Loucy (cell line): ENCODE measurements around the gene RAN.

ENCODE experiments used
- H2AFZ ChIP-seq: fragments of 200-600 bp; sonication (generic); 2 replicates; pipeline ENCODE4 v1.6.0; 2016; ENCODE audit warnings: antibody characterized with exemption, mild to moderate bottlenecking, low read length, moderate library complexity
- H3F3A ChIP-seq: fragments of 200-600 bp; 2 replicates; pipeline ENCODE4 v1.6.0; 2016; ENCODE audit warnings: antibody characterized with exemption, low read depth, mild to moderate bottlenecking
- H3K27me3 ChIP-seq: fragments of 200-600 bp; sonication (generic); 2 replicates; pipeline ENCODE4 v1.6.1; 2014; ENCODE audit warnings: low read length, mild to moderate bottlenecking; ENCODE audit not compliant: insufficient read depth, poor library complexity, severe bottlenecking
- H3K36me3 ChIP-seq: fragments of 200-600 bp; sonication (generic); 2 replicates; pipeline ENCODE4 v1.6.1; 2016; ENCODE audit warnings: low read length; ENCODE audit not compliant: insufficient read depth
- H3K4me1 ChIP-seq: fragments of 200-600 bp; sonication (generic); 2 replicates; pipeline ENCODE4 v1.5.1; 2014; ENCODE audit warnings: low read length, mild to moderate bottlenecking; ENCODE audit not compliant: insufficient read depth, poor library complexity, severe bottlenecking
- H3K4me2 ChIP-seq: fragments of 200-600 bp; sonication (generic); 2 replicates; pipeline ENCODE4 v1.6.0; 2014; ENCODE audit warnings: antibody characterized with exemption, low read length, low read depth, mild to moderate bottlenecking; ENCODE audit not compliant: poor library complexity, severe bottlenecking
- H3K4me3 ChIP-seq: fragments of 200-600 bp; sonication (generic); 2 replicates; pipeline ENCODE4 v1.5.1; 2014; ENCODE audit warnings: low read length, mild to moderate bottlenecking, mixed read lengths; ENCODE audit not compliant: poor library complexity, severe bottlenecking
- H3K79me2 ChIP-seq: fragments of 200-600 bp; sonication (generic); 2 replicates; pipeline ENCODE4 v1.6.1; 2014; ENCODE audit warnings: low read length; ENCODE audit not compliant: insufficient read depth
- H3K9ac ChIP-seq: fragments of 200-600 bp; sonication (generic); 2 replicates; pipeline ENCODE4 v1.6.0; 2014; ENCODE audit warnings: mild to moderate bottlenecking, low read depth, low read length, moderate library complexity; ENCODE audit not compliant: poor library complexity, severe bottlenecking
- H3K9me2 ChIP-seq: fragments of 200-600 bp; sonication (generic); replicated peaks from 2 replicates; pipeline ENCODE4 v1.6.1; 2016; ENCODE audit warnings: low read depth, low read length, mixed read lengths
- H3K9me3 ChIP-seq: fragments of 200-600 bp; sonication (generic); 2 replicates; pipeline ENCODE4 v1.6.1; 2014; ENCODE audit warnings: mild to moderate bottlenecking, antibody characterized with exemption, low read length, low read depth; ENCODE audit not compliant: insufficient read depth
- H4K20me1 ChIP-seq: fragments of 200-600 bp; sonication (generic); 2 replicates; pipeline ENCODE4 v1.6.0; 2014; ENCODE audit warnings: antibody characterized with exemption, low read length, mild to moderate bottlenecking; ENCODE audit not compliant: insufficient read depth, poor library complexity, severe bottlenecking
- EZH2phosphoT487 ChIP-seq: fragments of 200-600 bp; IDR thresholded peaks from 2 replicates; pipeline ENCODE4 v1.6.1; 2018; ENCODE audit warnings: antibody characterized with exemption, mild to moderate bottlenecking, moderate library complexity, borderline replicate concordance
- TF ChIP-seq, protein P1 (sequence below): fragments of 200-600 bp; sonication (generic); conservative IDR thresholded peaks from 2 replicates; pipeline ENCODE4 v1.5.1; 2014; ENCODE audit warnings: mild to moderate bottlenecking, antibody characterized with exemption, low read length

RAN gene

DNA sequence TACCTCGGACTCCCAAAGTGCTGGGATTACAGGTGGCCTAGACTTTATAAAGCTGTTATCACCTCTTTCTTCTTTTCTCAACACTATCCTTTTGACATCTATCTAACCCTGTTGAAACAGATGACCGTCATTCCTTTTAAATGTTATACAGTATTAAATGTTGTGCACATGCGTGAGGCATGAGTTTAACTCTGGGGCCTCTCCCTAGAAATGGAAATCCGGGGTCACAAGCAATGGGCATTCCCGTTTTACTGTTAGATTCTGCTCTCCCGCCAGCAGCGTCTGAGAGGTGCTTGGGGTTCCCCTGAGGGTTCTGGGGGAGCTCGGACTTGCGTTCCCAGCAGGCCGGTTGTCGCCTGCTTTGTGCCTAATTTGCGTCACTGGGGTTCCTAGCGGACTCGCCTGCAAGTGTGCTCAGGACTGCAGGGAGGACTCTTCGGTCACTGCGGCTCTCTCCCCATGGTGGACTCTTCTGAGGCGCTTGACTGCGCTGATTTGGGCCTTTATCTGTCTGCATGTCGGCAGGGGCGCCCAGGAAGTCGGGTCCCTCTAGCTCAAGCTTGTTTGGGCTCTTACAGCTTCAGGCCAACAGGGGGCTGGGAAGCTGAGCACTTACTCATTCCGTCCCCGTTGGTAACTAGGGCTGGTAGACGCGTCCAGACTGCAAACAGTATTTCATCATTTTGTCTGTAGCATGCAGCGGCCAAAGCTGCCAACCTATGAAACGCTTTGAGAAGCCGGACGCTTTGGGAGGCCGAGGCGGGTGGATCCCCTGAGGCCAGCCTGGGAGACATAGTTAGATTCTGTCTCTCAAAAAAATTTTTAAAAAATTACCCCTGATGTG is 1.2 kb upstream of the RAN start:
- H3K9ac ChIP-seq, result peak overlapping the region; percentile 93
- H3K4me2 ChIP-seq, result peak overlapping the region; percentile 95
- H3F3A ChIP-seq, result no peaks in the 10 kb centered on the region
- peaks cover 33% of the 10 kb centered on the region for H3K4me1 ChIP-seq
- H2AFZ ChIP-seq, result peak overlapping the region; percentile 87
- peak overlapping the region; percentile 80 for H3K4me3 ChIP-seq
- H3K9me2 ChIP-seq, result no peaks in the 10 kb centered on the region
- TF ChIP-seq EZH2phosphoT487, result no peak
- TF ChIP-seq, protein P1, sequence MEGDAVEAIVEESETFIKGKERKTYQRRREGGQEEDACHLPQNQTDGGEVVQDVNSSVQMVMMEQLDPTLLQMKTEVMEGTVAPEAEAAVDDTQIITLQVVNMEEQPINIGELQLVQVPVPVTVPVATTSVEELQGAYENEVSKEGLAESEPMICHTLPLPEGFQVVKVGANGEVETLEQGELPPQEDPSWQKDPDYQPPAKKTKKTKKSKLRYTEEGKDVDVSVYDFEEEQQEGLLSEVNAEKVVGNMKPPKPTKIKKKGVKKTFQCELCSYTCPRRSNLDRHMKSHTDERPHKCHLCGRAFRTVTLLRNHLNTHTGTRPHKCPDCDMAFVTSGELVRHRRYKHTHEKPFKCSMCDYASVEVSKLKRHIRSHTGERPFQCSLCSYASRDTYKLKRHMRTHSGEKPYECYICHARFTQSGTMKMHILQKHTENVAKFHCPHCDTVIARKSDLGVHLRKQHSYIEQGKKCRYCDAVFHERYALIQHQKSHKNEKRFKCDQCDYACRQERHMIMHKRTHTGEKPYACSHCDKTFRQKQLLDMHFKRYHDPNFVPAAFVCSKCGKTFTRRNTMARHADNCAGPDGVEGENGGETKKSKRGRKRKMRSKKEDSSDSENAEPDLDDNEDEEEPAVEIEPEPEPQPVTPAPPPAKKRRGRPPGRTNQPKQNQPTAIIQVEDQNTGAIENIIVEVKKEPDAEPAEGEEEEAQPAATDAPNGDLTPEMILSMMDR, result peak; percentile 63
- peaks cover 44% of the 10 kb centered on the region for H3K79me2 ChIP-seq
- peaks cover 9% of the 10 kb centered on the region for H3K27me3 ChIP-seq
- H3K36me3 ChIP-seq, result peaks cover 32% of the 10 kb centered on the region
- H4K20me1 ChIP-seq, result peaks cover 33% of the 10 kb centered on the region
- H3K9me3 ChIP-seq, result no peaks in the 10 kb centered on the region

DNA sequence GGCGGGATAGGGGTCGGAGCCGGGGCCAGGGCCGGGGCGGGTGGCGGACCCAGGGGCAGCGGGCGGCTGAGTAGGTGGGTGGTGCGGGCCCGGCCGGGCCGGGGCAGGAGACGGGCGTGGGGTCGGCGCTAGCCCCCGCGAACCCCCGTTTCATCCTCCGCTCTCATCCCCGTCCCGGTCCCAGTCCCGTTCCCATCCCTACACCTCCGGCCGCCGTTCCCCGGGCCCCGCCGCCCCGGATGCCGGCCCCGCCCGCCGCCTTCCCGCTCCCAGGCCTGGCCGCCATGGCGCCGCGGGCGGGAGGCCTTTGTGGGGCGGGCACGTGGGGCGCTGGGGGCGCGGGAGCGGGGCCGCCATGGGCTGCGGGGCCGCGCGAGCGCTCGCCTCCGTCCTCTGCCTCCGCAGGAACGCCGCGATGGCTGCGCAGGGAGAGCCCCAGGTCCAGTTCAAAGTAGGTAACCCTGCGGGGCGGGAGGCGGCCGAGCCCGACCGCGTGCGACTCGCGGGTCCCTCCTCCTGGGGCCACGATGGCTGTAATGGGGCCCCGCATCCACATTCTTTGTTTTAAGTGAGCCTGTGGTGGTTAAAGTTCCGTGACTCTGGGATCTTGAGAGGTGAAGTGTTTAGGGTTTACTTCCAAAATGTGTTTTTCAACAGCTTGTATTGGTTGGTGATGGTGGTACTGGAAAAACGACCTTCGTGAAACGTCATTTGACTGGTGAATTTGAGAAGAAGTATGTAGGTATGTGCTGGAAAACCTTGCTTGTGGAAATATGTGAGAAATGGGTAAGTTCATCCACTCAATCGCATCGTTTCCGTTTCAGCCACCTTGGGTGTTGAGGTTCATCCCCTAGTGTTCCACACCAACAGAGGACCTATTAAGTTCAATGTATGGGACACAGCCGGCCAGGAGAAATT is 572 bp downstream of the RAN start:
- peaks cover 50% of the 10 kb centered on the region for H3K36me3 ChIP-seq
- H3K9me3 ChIP-seq, result no peaks in the 10 kb centered on the region
- H2AFZ ChIP-seq, result no peak overlapping the region
- H3K9me2 ChIP-seq, result no peaks in the 10 kb centered on the region
- peaks cover 9% of the 10 kb centered on the region for H3K27me3 ChIP-seq
- no peak for TF ChIP-seq EZH2phosphoT487
- TF ChIP-seq, protein P1, result no peak
- H3K4me1 ChIP-seq, result peaks cover 33% of the 10 kb centered on the region
- H3K9ac ChIP-seq, result peak overlapping the region; percentile 97
- H3K4me3 ChIP-seq, result peak overlapping the region; percentile 99
- H4K20me1 ChIP-seq, result peaks cover 50% of the 10 kb centered on the region
- H3K79me2 ChIP-seq, result peaks cover 61% of the 10 kb centered on the region
- peaks cover 4% of the 10 kb centered on the region; the same call in 1 of the 2 replicates for H3F3A ChIP-seq
- peak overlapping the region; percentile 96 for H3K4me2 ChIP-seq

GRCh38 chr12:130873106-130873795 is 1.4 kb downstream of the RAN start:
- H3K36me3 ChIP-seq, result peaks cover 53% of the 10 kb centered on the region
- H3F3A ChIP-seq, result peaks cover 12% of the 10 kb centered on the region; the same call in 1 of the 2 replicates

More at GRCh38 chr12:130873106-130873795, 1.4 kb downstream of the RAN start:
- Histone ChIP-seq H3K27me3 (peaks cover 9% of the 10 kb centered on the region), H3K9ac (peak overlapping the region; percentile 97), H3K9me3 (no peaks in the 10 kb centered on the region), H3K9me2 (no peaks in the 10 kb centered on the region), H3K4me1 (peaks cover 33% of the 10 kb centered on the region), H3K4me3 (peak overlapping the region; percentile 99), H4K20me1 (peaks cover 58% of the 10 kb centered on the region), H2AFZ (no peak overlapping the region), H3K4me2 (peak overlapping the region; percentile 96), H3K79me2 (peaks cover 63% of the 10 kb centered on the region)
- TF ChIP-seq, protein P1, result no peak
- TF ChIP-seq EZH2phosphoT487, result no peak
